Measurements from ENCODE around the gene RTP4.

DNA sequence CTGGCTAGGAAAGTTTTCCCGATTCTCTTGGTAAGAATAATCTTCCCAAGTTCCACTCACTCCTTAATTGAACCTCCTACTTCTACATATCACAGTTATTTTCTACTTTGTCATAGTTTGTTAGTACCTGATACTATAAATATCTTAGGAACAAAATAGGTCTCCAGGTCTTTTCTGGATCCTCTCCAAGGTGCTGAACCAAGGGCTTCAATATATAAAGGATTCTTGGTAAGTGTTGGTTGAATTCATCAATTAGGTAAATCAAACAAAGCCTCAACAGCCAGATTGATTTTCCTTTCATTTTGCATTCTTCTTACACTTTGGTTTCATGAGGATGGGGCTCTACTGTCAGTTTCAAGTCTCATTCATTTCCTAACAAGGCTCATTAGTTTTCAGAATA is 27.6 kb upstream of the RTP4 start:
- TF ChIP-seq, protein P1, sequence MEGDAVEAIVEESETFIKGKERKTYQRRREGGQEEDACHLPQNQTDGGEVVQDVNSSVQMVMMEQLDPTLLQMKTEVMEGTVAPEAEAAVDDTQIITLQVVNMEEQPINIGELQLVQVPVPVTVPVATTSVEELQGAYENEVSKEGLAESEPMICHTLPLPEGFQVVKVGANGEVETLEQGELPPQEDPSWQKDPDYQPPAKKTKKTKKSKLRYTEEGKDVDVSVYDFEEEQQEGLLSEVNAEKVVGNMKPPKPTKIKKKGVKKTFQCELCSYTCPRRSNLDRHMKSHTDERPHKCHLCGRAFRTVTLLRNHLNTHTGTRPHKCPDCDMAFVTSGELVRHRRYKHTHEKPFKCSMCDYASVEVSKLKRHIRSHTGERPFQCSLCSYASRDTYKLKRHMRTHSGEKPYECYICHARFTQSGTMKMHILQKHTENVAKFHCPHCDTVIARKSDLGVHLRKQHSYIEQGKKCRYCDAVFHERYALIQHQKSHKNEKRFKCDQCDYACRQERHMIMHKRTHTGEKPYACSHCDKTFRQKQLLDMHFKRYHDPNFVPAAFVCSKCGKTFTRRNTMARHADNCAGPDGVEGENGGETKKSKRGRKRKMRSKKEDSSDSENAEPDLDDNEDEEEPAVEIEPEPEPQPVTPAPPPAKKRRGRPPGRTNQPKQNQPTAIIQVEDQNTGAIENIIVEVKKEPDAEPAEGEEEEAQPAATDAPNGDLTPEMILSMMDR (IDR thresholded peaks at IDR 0.05) = no peak
- no peak for TF ChIP-seq EP300 (IDR thresholded peaks at IDR 0.05)

All from sigmoid colon (tissue), 4 donors.